DOHH2 (cell line): Measurements from ENCODE around the gene MOK.

Source experiments
- H3F3A ChIP-seq: fragments of 200-600 bp; sonication (generic), shearing (Covaris generic); 2 replicates; pipeline ENCODE4 v1.6.0; 2016; ENCODE audit warnings: antibody characterized with exemption, mild to moderate bottlenecking; ENCODE audit not compliant: control insufficient read depth, insufficient read depth
- H3K27ac ChIP-seq: fragments of 200-600 bp; sonication (generic); 2 replicates; pipeline ENCODE4 v1.5.1; 2014; ENCODE audit warnings: low read depth, mild to moderate bottlenecking, low read length, moderate library complexity
- H3K27me3 ChIP-seq: fragments of 200-600 bp; sonication (generic); 2 replicates; pipeline ENCODE4 v1.6.1; 2014; ENCODE audit warnings: mild to moderate bottlenecking, low read length, mixed read lengths; ENCODE audit not compliant: control insufficient read depth
- H3K36me3 ChIP-seq: fragments of 200-600 bp; sonication (generic); 2 replicates; pipeline ENCODE4 v1.6.1; 2014; ENCODE audit warnings: mild to moderate bottlenecking, low read length, moderate library complexity, mixed read lengths; ENCODE audit not compliant: control insufficient read depth
- H3K4me1 ChIP-seq: fragments of 200-600 bp; sonication (generic); 2 replicates; pipeline ENCODE4 v1.6.1; 2014; ENCODE audit warnings: mild to moderate bottlenecking, low read length, mixed read lengths; ENCODE audit not compliant: control insufficient read depth
- H3K4me2 ChIP-seq: fragments of 200-600 bp; sonication (generic); 2 replicates; pipeline ENCODE4 v1.6.0; 2014; ENCODE audit warnings: mild to moderate bottlenecking, low read length, moderate library complexity
- H3K4me3 ChIP-seq: fragments of 200-600 bp; sonication (generic); 2 replicates; pipeline ENCODE4 v1.5.1; 2014; ENCODE audit warnings: mild to moderate bottlenecking, low read length, mixed read lengths
- H3K79me2 ChIP-seq: fragments of 200-600 bp; sonication (generic); 2 replicates; pipeline ENCODE4 v1.6.1; 2014; ENCODE audit warnings: mild to moderate bottlenecking, low read length, mixed read lengths; ENCODE audit not compliant: control insufficient read depth
- H3K9me2 ChIP-seq: fragments of 200-600 bp; sonication (generic); replicated peaks from 2 replicates; pipeline ENCODE4 v1.6.1; 2014; ENCODE audit warnings: mild to moderate bottlenecking, low read length, mixed read lengths; ENCODE audit not compliant: control insufficient read depth
- H3K9me3 ChIP-seq: fragments of 200-600 bp; sonication (generic); 2 replicates; pipeline ENCODE4 v1.6.1; 2014; ENCODE audit warnings: antibody characterized with exemption, low read length, mixed read lengths; ENCODE audit not compliant: control insufficient read depth, insufficient read depth
- H4K20me1 ChIP-seq: fragments of 200-600 bp; sonication (generic); 2 replicates; pipeline ENCODE4 v1.6.0; 2014; ENCODE audit warnings: low read depth, mild to moderate bottlenecking, antibody characterized with exemption, low read length, moderate library complexity; ENCODE audit not compliant: control insufficient read depth, insufficient read depth
- CTCF ChIP-seq: fragments of 200-600 bp; sonication (generic); IDR thresholded peaks from one replicate; pipeline ENCODE4 v1.5.1; 2014; ENCODE audit warnings: antibody characterized with exemption, mild to moderate bottlenecking, low read depth, low read length; ENCODE audit not compliant: poor library complexity, severe bottlenecking
- EZH2phosphoT487 ChIP-seq: fragments of 200-600 bp; sonication (generic); IDR thresholded peaks from 2 replicates; pipeline ENCODE4 v1.6.1; 2017; ENCODE audit warnings: borderline replicate concordance, mild to moderate bottlenecking, antibody characterized with exemption, low read length, moderate library complexity, mixed read lengths

MOK gene

GRCh38 chr14:102293781-102294180, 11.2 kb downstream of the MOK start:
- no peak overlapping the region for H3K27ac ChIP-seq
- H3K79me2 ChIP-seq: no peaks in the 10 kb centered on the region
- no peaks in the 10 kb centered on the region for H3K9me2 ChIP-seq

DNA sequence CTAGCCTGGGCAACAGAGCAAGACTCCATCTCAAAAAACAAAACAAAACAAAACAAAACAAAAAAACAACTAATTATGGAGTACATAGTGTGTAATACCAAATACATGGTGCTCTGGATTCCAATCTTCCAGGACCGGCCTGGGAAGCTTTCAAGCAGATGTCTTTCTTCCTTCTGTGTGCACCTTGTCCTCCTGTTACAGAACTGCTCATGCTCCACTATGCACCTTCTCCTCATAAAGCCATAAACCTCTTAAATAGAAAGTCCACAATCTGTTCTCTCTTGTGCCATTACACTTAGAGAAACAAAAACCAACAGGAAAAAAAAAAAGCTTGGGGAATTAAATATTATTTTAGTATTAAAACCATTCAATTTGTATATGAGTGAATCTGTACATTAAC, 12.5 kb downstream of the MOK start:
- H3K4me3 ChIP-seq: no peak overlapping the region
- H3K36me3 ChIP-seq: no peaks in the 10 kb centered on the region
- no peak for TF ChIP-seq CTCF
- TF ChIP-seq EZH2phosphoT487: no peak
- no peaks in the 10 kb centered on the region for H3K4me1 ChIP-seq
- H3K4me2 ChIP-seq: no peak overlapping the region
- H3K79me2 ChIP-seq: no peaks in the 10 kb centered on the region
- H3F3A ChIP-seq: no peaks in the 10 kb centered on the region
- no peaks in the 10 kb centered on the region for H3K9me2 ChIP-seq
- peaks cover 6% of the 10 kb centered on the region for H3K27me3 ChIP-seq
- H3K9me3 ChIP-seq: 0 out of 2 replicates have a peak, but pooled peaks cover 3% of the 10 kb centered on the region
- H4K20me1 ChIP-seq: no peaks in the 10 kb centered on the region
- no peak overlapping the region for H3K27ac ChIP-seq

More at GRCh38 chr14:102293781-102294180, 11.2 kb downstream of the MOK start:
- Histone ChIP-seq H3F3A (no peaks in the 10 kb centered on the region), H3K4me3 (no peak overlapping the region), H3K27me3 (peaks cover 6% of the 10 kb centered on the region), H3K9me3 (no peaks in the 10 kb centered on the region), H4K20me1 (no peaks in the 10 kb centered on the region), H3K4me1 (no peaks in the 10 kb centered on the region), H3K4me2 (no peak overlapping the region), H3K36me3 (no peaks in the 10 kb centered on the region)
- TF ChIP-seq CTCF (no peak), EZH2phosphoT487 (no peak)

GRCh38 chr14:102288139-102288538, 16.8 kb downstream of the MOK start:
- Histone ChIP-seq H3K4me3 (no peak overlapping the region), H3K36me3 (no peaks in the 10 kb centered on the region), H3K4me2 (no peak overlapping the region), H3K4me1 (no peaks in the 10 kb centered on the region), H3K27me3 (peaks cover 6% of the 10 kb centered on the region), H4K20me1 (no peaks in the 10 kb centered on the region), H3K79me2 (no peaks in the 10 kb centered on the region), H3K9me2 (no peaks in the 10 kb centered on the region), H3K27ac (no peak overlapping the region), H3F3A (no peaks in the 10 kb centered on the region), H3K9me3 (0 out of 2 replicates have a peak, but pooled peaks cover 3% of the 10 kb centered on the region)
- TF ChIP-seq CTCF (no peak), EZH2phosphoT487 (no peak)
